C1 segment of cervical spinal cord (tissue), 14 donors: Measurements from ENCODE around the gene HOXD11.

Source experiments
- DNase-seq, 14 donors: peaks; one replicate each; lab custom pipeline; 2025; lab: John Stamatoyannopoulos, UW

HOXD11 gene

GRCh38 chr2:176131848-176132158, 24.7 kb downstream of the HOXD11 start:
- DNase-seq: no peak

GRCh38 chr2:176132205-176133171, 25.4 kb downstream of the HOXD11 start:
- no peak for DNase-seq

DNA sequence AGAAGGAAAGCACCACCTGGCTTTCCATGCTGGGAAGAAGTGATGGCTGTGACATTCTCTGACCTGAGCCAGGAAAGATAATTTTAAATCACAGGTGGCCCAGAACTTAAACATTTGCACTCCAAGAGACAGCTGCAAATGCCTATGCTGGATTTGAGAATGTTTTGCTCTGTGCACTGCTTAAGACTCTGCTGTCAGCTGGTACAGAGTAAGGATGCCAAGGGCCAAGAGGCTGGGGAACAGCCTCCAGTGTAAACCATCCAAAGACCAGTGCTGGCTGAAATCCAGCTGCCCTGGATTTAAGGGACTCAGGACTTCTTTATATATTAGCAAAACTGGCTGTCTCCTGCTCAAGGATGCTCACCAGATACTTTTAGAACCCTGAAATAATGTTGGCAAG, 26.3 kb downstream of the HOXD11 start:
- peak in 1 of 14 donors; percentile 13 for DNase-seq

DNA sequence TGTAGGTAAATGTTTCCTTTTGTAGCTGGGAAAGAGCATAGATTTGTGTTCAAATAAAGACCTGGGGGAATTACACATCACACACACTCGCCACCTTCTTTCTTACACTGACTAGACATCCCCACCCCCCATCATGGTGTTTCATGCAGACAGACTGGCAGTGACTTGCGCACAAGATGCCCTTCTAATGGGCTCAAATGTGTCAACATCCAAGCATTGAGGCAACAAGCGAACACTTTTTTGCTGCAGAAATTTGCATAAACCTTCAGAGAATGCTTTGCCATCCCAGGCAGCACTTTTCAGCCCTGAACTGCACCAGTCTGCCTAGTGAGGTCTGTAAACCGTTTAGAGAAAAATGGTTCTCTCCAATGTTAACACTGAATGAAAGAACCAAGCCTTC, 27.0 kb downstream of the HOXD11 start:
- no peak for DNase-seq

- DNase-seq: no peak
Observed at GRCh38 chr2:176135035-176135440, 28.0 kb downstream of the HOXD11 start.

- peak in 2 of 14 donors; percentile 21 to 25 for DNase-seq
Observed at GRCh38 chr2:176136374-176137251, 29.5 kb downstream of the HOXD11 start.

DNA sequence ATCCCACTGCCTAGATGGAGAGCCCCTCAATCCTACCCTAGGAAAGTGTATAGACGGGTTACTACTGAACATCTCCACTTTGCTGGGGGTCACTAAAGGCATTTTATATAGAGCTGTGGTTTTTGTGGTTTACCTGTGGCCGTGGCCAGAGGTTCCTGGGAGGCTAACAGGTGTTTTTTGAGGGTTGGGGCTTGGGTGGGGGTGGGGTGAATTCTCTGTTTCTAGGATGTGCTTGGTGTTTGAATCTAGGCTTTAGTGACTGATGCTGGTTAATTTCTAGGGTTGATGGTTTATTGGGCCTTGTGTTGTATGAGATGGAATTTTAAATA, 30.1 kb downstream of the HOXD11 start:
- DNase-seq: no peak

DNA sequence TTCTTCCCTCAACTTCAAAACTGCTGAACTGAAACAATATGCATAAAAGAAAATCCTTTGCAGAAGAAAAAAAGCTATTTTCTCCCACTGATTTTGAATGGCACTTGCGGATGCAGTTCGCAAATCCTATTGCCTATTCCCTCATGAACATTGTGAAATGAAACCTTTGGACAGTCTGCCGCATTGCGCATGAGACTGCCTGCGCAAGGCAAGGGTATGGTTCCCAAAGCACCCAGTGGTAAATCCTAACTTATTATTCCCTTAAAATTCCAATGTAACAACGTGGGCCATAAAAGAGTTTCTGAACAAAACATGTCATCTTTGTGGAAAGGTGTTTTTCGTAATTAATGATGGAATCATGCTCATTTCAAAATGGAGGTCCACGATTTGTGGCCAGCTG, 30.8 kb downstream of the HOXD11 start:
- no peak for DNase-seq

DNA sequence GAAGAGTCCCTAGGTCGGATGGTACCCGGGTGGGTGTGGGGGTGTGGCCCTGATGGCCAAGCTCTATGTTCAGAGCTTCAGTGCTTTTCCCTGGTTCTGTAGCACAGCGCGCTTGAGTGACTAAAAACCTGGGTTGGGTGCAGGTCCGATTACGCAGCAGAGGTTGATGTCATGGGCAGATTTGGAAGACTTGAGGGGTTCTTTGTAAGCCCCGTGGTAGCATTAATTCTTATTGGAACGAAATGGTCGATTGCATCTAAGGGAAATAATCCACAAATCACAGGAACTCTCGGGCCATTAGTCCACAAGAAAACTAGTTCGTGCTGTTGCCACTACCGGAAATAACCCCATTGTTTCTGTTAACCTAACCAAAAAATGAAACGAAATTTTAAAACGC, 31.4 kb downstream of the HOXD11 start:
- DNase-seq: no peak

GRCh38 chr2:176138923-176139660, 32.0 kb downstream of the HOXD11 start:
- no peak for DNase-seq

- no peak for DNase-seq
Observed at GRCh38 chr2:176139661-176140512, 32.8 kb downstream of the HOXD11 start.

DNA sequence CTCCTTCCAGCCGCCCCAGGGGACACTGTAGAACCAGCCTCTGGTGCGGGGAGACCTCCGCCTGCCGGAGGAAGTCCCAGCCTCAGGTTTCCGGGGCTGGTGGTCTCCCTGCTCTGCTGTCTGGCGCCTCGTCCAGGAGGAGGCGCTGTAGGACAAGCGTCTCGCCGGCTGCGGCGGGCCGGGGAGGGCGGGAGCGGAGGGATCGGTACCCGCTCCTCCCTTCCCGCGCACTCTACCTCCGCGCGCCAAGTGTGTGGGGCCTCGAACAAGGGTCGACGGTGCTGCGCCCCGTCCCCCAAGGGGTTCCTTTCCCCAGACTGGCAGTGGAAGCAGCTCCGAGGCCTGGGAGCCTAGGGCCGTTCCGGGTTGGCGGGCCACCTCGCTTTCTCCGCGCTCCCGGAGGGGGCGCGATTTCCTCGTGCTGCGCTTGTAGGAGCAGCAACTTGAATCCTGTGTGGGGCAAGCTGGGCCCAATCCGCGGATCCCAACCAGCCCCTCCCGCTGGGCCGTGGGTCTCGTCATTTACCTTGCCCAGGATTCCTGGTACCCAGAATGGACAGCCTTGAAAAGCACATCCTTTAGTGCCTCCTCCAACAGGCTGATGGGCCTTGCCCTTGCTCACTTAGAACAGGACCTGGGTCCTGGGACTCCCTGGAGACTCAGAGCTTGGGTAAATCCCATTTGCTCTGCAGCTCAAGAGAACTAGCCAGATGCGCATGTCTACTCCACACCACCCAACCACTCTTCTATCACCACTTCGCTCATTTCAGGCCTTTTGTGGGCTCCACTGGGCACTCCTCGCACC, 33.6 kb downstream of the HOXD11 start:
- peak in 12 of 14 donors; percentile 39 to 93 (median 80) for DNase-seq

GRCh38 chr2:176142281-176142680, 35.2 kb downstream of the HOXD11 start:
- DNase-seq: no peak

GRCh38 chr2:176145085-176145969, 38.2 kb downstream of the HOXD11 start:
- DNase-seq: no peak

- no peak for DNase-seq
Observed at GRCh38 chr2:176146101-176146500, 39.0 kb downstream of the HOXD11 start.

DNA sequence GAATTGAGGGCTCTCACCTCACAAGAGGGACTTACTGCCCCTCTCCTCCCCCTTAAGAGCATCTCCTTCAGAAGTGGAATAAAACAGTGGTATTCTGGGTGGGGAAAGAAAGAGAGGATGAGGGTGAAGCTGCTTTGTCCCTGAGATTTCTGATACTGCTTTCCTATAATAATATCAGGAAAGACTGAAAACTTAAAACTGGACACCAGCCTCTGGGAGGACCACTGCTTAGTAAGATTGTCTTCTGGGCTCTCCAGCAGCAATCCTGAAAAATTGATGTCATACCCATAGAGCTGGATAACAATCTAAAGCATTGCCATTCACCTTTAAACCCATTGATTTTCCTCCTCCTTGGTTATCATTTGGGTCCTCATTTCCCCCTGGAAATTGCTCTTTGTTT, 39.6 kb downstream of the HOXD11 start:
- no peak for DNase-seq

GRCh38 chr2:176147210-176147799, 40.2 kb downstream of the HOXD11 start:
- DNase-seq: no peak

DNA sequence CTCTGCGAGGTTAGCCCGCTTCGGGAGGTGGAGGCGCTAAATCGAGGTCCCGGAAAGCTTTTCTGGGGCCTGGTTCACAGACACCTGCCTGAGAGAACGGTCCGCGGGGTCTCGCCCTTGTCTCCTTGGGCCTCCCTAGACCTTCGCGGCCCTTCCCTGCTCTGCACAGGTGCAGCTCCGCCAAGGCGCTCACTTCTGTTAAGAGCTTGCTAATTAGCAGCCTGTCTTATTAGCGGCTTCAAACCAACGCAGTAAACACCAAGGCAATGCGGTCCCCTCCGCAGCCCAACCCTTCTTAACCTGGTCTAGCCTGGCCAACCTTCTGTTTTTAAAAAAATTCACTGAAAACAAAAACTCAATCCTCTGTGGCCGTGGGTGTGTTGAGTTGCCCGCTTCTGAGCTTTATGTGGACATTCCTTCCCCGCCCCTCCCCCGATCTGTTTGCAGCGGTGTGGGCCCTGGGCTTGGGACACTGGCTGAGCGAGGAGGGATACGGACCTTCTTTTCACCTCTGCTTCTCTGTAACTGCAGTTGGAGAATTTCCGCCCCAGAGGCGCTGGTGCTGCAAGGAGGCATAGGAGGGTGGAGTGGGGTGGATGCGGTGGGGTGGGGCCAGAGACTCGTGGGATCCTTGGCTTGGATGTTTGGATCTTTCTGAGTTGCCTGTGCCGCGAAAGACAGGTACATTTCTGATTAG, 40.9 kb downstream of the HOXD11 start:
- no peak for DNase-seq
